HG03565 (cell line): ENCODE measurements around the gene ARHGEF7.

Experiments
- ATAC-seq: cut with Tn5 transposase; IDR thresholded peaks from one replicate; pipeline ENCODE4 v1.9.1; 2021; ENCODE audit warnings: mild to moderate bottlenecking, moderate library complexity; ENCODE audit not compliant: unreplicated experiment

The ARHGEF7 gene

DNA sequence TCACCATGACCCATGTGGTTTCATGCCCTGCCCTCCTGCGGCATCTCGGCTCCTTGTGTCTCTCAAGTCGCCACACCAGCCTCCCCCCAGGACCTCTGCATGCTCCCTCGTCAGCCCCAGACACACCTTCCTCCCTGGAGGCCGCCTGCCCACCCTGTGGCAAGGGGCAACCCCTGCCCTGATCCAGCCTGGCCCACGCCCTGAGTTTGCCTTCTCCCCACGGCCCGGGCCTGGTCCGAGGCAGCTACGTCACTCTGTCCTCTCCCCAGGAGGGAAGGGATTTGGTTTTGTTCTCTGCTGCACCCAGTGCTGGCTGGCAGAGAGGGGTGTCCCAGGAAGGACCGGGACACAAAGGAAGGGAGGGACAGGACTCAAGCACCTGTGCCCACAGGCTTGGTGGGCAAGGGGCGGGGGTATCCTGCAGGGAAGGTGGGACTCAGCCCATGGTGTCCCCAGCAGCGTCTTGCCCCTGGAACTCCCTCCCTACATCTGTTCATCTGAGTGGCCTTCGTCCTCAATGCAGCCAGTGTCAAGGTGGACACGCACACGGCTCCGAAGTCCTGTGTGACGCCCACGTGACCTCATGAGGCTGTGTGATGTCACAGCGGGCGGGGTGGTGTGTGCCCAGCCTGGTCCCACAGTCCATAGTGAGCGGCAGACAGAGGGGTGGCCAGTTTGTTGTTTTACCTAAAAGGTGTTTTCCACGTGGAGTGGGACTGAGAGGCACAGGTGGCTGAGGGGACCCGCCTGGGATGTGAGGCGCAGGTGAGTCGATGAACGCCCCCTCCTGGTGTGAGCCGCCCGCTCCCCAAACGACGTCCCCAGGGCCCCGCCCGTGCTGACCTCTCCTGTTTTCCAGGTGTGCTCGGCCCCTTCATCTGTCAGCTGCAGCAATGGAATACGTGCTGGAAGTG is 205.1 kb downstream of the ARHGEF7 start, which contains the start of gene TEX29:
TEX29 (plus strand) TSS at position 645 of the 914 bp plus-strand sequence; CDS start at position 894, 249 bp downstream.
- ATAC-seq, result no peak

DNA sequence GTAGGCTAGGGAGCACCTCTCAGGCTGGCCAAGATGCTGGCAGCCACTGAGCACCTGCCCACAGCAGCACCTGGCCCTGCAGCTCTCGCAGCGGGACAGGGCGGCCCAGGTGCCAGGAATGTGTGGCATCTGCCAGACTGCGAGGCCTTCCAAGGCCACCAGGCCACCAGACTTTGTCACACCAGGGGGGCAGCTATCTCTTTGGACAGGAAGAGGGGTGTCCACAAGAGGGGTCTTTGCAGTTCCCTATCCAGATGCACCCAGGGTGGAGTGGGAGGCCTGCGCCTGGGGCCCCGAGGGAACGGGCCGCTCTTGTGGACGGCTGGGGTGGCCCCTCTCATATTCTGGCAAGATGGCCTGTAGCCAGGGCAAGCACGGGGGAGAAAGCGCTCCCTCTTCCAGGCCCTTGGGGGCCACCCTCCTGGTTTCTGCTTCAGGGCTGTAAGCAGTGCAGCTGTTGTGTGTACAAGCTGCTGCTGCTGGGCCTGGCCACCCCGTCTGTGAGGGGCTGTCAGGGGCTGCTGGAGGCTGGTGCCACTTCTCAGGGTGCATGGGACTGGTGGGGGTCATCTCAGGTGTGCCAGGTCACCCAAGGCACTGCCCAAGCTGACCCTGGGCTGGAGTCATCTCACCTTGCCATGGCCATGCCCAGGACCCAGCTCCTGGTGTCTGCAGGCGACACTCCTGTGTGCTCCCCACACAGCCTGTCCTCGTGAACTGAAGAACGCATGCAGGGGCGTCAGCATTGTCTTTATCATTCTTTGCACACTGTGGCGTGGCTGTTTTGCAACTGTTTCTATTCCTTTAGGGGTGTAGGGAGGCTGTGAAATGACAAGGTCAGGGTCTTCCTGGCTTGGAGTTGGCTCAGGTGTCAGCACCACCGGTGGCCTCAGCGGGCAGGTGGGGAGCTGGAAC is 207.1 kb downstream of the ARHGEF7 start:
- no peak for ATAC-seq

DNA sequence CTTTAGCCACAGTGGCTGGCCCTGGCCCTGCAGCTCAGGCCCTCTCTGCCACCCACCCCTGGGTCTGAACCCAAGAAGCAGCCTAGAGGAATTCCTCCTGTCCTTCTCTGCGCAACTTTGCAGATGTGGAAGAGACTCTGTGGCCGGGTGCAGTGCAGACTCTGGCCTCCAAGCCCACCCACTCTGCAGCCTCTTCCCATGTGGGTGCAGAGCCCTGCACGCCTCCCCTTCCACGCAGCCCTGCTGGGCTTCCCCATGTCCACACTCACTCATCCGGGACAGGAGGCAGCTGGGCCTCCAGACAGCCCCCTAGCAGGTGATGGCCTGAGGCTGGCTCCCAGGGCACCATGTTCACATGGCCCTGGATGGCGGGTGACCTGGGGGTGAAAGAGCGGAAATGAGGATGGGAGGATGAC is 207.8 kb downstream of the ARHGEF7 start:
- ATAC-seq, result no peak

DNA sequence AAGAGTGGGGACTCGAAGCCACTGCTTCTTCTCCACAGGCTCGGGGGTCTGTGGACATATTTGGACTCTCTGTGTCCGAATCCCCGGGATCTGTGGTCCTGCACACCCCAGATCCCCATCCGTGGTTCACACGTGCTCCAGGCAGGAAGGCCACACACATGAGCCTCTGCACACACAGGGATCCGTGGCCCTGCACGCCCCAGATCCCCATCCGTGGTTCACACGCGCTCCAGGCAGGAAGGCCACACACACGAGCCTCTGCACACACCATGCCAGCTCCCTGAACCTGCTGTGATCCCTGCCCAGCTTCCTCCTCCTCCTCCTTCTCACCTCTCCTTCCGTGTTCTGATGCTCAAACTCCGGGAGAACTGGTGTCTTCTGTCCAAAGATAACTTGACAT is 208.4 kb downstream of the ARHGEF7 start:
- ATAC-seq, result no peak

DNA sequence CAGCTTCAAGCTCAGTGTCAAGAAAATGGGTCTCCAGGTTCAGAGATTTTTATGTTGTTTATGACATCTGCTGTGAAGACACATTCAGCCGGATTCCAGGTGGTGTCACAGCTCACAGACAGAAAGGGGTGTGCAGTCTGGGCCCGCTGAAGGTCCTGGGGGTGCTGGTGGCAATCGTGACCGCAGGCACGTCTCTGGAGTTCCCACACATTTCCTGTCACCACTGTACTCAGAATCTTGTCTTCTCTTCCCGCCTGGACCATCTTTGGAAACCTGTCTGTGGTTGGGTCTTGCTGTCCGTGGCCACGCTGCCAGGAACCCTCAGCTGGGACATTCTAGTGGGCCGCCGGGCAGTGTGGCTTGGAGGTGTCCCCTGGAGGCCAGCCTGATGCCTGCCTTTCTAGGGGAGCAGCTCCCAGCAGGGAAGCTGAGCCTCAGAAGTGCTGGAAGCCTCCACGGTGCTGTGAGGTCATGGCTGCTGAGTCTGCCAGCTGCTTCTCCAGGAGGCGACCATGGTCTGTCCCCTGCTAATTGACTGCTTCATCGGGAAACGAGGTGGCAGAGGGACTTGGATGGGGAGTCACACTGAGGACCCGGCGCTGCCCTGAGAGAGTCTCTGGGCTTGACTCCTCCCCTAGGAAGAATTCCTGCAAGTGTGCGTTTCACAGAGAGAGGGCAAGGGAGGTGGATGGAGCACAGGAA is 209.0 kb downstream of the ARHGEF7 start:
- no peak for ATAC-seq

DNA sequence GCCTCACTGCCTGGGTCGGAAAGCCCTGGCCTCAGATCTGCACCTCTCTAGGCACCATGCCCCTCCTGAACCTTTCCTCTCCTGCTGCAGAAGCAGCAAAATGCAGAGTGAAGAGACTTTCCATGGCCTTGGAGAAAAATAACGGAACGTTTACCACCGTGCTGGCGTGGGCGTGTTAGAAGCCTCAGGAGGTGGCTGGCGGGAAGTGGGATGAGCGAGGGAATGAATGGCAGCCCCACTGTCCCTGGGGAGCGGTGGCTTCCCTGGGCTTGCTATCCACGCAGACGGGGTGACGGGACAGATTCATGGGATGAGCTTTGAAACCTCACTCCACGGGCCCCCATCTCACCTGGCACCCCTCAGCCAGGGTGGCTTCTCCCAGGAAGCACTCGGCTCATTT is 209.6 kb downstream of the ARHGEF7 start:
- no peak for ATAC-seq

DNA sequence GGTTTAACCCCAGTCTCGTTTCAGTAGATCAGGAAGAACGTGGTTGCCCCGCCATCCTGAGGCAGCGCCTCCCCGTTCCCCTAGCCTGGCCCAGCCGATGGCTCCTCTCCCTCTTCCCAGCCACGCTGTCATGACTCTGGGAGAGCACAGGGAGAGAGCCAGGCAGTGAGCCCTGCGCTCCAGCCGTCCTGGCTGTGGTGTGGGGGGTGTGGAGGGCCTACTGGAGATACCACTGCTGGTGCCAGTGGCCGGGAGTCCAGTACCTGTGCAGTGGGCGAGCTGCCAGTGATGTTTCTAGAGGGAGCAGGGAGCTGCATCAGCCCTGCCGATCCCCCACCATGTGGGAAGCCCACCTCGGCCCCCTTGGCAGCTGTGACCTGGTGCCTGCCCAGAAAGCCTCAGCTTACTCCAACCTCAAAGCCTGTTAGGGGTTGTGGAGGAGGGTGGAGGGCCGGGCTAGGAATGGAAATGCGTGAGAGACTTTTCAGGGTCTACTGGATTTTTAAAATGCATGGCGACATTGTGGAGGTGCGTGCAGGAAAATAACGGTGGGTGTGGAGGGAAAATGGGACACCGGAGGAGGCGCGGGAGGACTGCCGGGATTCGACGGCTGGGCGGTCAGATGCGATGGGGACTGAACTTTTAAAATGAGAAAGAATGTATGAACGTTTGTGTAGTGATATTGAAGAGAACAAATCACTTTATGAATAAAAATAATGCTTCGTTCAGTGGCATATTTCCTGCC is 210.2 kb downstream of the ARHGEF7 start:
- ATAC-seq, result no peak

DNA sequence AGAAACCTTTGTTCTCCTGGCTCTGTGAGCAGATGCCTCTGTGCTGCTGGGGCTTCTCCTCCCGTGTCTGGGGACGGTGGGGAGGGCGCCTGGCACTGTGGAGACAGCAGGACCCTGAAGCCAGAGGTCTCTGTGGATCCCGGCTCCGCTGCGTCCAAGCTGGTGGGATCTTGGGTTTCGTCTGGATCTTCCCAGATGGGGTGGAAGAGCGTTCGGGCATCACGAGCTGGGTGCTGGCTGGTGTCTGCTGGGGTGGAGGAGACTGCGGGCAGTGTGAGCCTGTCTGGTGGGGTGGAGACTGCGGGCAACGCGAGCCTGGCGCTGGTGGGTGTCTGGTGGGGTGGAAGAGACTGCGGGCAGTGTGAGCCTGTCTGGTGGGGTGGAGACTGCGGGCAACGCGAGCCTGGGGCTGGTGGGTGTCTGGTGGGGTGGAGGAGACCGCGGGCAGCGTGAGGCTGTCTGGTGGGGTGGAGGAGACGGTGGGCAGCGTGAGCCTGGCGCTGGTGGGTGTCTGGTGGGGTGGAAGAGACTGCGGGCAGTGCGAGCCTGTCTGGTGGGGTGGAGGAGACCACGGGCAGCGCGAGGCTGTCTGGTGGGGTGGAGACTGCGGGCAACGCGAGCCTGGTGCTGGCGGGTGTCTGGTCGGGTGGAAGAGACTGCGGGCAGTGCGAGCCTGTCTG is 211.0 kb downstream of the ARHGEF7 start:
- ATAC-seq, result no peak

DNA sequence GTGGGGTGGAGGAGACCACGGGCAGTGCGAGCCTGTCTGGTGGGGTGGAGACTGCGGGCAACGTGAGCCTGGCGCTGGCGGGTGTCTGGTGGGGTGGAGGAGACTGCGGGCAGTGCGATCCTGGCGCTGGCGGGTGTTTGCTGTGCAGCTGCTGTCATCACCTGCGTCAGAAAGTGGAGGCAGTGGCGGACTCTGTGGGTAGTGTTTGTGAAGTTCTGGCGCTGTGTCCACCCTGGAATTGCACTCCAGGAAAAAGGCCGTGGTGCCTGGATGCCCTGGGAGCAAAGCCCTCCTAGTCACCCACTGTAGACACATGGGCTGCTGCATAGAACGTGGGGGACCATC is 211.5 kb downstream of the ARHGEF7 start:
- no peak for ATAC-seq

DNA sequence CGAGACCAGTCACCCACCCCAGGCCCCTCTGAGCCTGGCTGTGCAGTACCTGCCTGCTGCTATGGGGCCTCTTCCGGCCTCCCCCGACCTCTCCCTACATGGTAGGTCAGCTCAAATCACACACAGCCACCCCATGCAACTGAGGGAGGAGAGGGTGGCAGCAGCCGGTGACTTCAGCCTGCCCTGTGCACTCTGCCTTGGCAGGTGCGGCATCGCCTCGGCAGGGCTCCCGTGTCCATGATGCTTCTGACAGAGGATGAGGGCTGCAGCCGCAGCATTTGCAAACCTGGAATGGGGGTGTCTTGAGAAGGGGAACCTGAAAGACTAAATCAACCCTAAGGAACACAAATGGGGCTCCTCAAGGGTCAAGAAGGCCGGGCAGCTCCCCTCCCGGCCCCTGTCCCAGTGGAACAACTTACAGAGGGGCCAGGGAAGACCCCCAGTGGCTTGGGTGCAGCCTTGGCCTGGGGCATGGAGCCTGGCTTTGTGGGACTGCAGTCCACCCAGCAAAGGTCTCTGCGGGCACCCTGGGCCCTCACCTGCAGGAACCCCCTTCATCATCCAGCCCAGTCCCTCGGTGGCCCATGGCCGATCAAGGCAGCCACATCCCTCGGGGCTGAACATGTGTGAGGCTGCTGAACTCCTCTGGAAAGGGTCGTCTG is 212.0 kb downstream of the ARHGEF7 start:
- no peak for ATAC-seq

DNA sequence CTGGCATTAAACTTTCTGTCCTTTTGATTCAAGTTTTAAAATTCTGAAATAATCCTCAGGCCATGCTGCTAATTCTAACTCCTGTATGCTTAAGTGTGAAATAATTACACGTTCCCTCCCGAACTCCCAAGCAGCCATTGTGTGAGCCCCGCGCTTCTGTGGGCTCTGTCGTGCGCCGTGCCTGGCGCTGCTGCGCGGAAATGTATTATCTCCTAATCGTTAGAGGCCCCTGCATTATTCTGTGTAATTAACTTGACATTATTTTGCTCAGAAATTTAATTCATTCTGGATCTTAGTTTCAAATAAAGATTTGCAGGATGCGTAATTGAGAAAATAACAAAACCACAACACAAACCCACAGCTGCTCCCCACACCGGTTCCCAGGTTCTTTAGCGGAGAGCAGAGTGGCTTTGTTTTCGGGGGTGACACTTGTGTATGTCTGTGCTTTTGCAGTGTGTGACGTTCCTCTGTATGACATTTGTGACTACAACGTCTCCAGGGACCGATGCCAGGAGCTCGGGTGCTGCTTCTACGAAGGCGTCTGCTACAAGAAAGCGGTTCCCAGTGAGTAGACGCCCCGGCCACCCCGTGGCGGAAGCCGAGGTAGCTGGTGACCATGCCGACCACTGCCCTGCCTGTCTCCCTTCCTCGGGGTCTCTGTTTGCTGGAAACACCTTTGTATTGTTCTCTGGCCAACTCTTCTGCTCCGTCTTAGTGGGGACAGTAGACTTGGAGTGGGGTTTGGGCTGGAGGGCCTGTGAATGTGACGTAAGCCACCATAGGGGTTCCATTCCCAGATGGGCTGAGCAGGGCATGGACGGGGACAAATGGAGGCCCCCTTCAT is 212.8 kb downstream of the ARHGEF7 start:
- ATAC-seq, result no peak

DNA sequence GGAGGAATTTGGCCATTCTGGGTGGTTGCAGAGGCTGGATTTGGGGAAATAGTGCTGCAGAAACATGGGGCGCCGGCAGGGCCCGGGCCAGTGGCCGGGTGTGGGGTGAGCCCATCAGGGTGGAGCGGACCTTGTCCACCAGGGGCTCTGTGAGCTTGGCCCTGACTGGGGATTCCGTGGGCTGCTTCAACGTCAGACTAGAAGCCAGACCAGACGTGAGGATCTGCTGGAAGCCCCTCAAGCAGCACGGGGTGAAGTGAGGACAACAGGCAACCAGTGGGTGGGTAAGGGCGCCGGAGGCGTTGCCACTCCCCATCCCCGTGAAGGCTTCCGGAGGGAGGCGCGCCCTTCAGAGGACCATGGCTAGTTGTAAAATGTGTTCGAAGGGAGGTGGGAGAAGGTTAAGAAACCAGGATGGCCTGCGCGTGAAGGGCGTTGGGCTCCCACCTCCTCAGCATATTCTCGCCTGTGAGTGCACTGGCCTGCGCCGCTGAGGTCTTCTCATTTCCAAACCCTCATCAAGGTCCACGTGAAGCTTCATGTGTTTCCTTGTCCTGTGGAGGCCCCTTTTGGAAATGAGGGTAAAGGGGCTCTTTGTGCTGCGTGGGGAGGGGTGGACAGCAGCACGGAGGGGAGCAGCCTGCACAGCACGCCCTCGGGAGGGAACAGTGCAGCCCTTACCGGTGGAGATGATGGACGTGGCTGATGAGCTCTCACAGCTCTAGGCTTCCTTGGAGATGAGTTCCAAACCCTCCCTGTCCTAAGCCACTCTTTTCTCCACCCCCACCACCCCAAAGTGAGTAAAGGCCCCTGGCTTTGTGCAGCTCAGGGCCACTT is 213.7 kb downstream of the ARHGEF7 start:
- ATAC-seq, result no peak

DNA sequence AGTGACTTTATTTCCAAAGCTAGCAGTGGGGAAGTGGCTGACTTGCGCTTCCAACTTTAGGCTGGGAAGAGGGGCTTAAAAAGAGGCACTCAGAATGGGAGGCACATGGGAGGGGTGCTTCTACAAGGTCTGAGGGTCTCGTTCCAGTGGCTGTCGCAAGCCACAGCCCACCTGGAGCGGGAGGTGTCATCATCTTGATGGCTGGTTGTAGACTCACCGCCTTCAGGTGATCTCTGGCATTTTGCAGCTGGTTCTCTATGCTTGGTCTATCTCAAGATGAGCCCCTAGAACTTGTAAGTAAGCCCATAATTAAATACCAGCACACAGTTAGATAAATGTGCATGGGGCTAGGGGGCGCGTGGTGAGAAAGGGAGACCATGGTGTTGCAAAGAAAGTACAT is 214.5 kb downstream of the ARHGEF7 start:
- ATAC-seq, result no peak

DNA sequence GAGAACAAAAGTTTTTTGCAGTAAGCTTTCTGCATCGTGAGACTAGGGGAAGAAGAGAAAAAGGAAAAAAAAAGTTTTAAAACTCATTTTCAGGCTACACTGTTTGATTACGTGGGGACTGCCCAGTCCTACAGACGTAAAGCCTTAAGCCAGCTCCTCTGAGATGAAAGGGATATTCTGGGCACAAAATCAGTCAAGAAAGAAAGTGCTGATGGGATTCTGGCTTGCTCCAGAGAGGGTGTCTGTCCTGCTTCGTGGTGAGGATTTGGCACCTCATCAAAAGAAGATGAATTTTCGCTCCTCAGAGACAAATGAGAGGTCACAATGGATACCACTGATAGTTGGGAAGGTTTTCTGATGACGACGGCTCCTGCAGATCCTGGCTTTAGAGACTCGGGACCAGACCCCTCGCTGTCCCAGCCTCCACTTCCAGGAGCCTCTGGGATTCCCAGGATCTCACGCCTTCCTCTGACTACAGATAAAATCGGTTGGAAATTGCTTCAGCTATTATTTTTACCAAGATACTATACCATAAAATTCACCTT is 215.0 kb downstream of the ARHGEF7 start:
- no peak for ATAC-seq

DNA sequence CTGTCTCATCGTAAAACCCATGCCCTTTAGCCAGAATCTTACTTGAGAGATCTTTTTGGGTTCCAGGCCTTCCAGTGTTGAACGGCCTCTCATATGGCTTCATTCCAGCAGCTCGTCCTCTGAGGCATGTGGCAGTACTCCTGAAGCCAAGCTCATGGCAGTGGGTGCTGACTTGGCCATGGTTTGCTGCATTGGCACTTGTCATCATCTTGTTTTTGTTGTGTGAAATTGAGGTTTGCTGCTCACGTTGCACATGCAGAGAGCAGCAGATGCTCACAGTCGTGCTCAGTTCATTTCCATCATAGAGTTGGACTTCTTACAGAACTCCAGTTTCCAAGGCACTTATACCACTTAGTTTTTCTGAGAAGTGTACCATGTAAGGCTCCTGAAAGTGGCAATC is 220.2 kb downstream of the ARHGEF7 start:
- no peak for ATAC-seq

DNA sequence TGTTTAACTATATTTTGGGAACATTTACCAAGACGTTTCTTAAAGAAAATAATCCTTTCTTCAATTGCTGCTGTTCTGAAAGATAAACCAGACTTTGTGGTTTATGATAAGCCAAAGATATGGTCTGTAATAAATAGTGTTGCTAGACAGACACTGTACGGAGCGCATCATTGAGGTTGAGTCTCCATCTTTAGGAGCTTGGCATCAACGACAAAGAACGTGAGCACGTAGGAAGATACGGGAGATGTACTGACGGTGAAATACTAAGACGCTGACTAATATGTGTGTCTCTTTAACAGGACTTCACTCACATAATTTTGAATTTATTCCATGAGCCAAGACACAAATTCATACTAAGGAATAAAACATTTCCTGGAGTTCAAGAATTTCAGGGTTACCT is 221.6 kb downstream of the ARHGEF7 start:
- no peak for ATAC-seq

DNA sequence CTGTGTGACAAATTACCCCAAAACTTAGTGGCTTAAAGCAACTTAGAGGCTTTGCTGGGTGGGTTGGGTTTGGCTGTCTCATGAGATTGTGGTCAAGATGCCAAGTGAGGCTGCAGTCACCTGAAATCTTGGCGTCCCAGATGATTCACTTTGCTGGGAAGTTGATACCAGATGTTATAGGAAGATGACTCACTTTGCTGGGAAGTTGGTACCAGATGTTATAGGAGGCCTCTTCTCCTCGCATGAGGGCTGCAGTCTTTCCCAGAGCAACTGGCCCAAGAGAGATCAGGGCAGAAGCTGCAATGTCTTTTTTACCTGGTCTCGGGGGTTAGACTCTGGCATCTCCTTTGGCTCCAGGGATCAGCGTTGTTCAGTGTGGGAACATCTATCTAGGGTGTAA is 222.1 kb downstream of the ARHGEF7 start:
- ATAC-seq, result no peak
